Measurements from ENCODE around the gene FXR2. TPM values are rescaled to one million over a fixed set of nuclear protein-coding genes. Genes with fewer than 3 reads are reported as not detected.

The FXR2 gene
- total and polyA plus RNA-seq, 2 experiments from 2014 or later = 10.9 to 24.4 TPM

GRCh38 chr17:7575481-7575883 lies 39.2 kb downstream of the FXR2 start (continued):
- TF ChIP-seq ZNF462 (CRISPR knock-in tag; IDR thresholded peaks at IDR 0.05) (no peak), POLR2AphosphoS5 (IDR thresholded peaks at IDR 0.05; ENCODE audit: low read depth) (no peak), STAT1 (IDR thresholded peaks at IDR 0.05; ENCODE audit: unreplicated experiment) (no peak), ZNF331 (CRISPR knock-in tag; IDR thresholded peaks at IDR 0.05; ENCODE audit: low read depth) (no peak), CTCF (conservative IDR thresholded peaks at IDR 0.05; ENCODE audit: low read depth in 2 of 2) (no peak), REST (IDR thresholded peaks at IDR 0.05; ENCODE audit: unreplicated experiment) (no peak), CREB1 (CRISPR knock-in tag; IDR thresholded peaks at IDR 0.05; ENCODE audit: low read depth) (no peak)
